Measurements from ENCODE around the gene ANKRD60.

- TF ChIP-seq, protein P1, sequence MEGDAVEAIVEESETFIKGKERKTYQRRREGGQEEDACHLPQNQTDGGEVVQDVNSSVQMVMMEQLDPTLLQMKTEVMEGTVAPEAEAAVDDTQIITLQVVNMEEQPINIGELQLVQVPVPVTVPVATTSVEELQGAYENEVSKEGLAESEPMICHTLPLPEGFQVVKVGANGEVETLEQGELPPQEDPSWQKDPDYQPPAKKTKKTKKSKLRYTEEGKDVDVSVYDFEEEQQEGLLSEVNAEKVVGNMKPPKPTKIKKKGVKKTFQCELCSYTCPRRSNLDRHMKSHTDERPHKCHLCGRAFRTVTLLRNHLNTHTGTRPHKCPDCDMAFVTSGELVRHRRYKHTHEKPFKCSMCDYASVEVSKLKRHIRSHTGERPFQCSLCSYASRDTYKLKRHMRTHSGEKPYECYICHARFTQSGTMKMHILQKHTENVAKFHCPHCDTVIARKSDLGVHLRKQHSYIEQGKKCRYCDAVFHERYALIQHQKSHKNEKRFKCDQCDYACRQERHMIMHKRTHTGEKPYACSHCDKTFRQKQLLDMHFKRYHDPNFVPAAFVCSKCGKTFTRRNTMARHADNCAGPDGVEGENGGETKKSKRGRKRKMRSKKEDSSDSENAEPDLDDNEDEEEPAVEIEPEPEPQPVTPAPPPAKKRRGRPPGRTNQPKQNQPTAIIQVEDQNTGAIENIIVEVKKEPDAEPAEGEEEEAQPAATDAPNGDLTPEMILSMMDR (IDR thresholded peaks at IDR 0.05) = no peak
- TF ChIP-seq POLR2A (IDR thresholded peaks at IDR 0.05) (no peak), POLR2AphosphoS5 (IDR thresholded peaks at IDR 0.05) (no peak), EP300 (IDR thresholded peaks at IDR 0.05; ENCODE audit: low read depth) (no peak)
Measured at GRCh38 chr20:58174708-58175280, 53.7 kb downstream of the ANKRD60 start.

Data from transverse colon (tissue), 4 donors.